Middle frontal gyrus (tissue), 1 donor: ENCODE data around the gene MTURN.

ENCODE experiments used
- DNase-seq: peaks from one replicate; pipeline ENCODE4 v3.0.0-alpha.2; 2015; ENCODE audit warnings: low spot score; ENCODE audit errors: extremely low spot score

MTURN gene

GRCh38 chr7:30206491-30206890 is 71.7 kb downstream of the MTURN start:
- no peak for DNase-seq

- DNase-seq, result no peak
Observed at GRCh38 chr7:30206942-30207341, 72.2 kb downstream of the MTURN start.

GRCh38 chr7:30207376-30207775 is 72.6 kb downstream of the MTURN start:
- no peak for DNase-seq

- DNase-seq, result no peak
Observed at GRCh38 chr7:30209951-30210350, 75.2 kb downstream of the MTURN start.
